NCI-H2029 treated with DMSO at 0.1 percent for 48 hours (cell line): ENCODE results near the gene YBX2.

Source experiments
- DNase-seq: peaks from one replicate; lab custom pipeline; 2025; lab: John Stamatoyannopoulos, UW

The YBX2 gene

GRCh38 chr17:7243453-7243729 lies 51.0 kb downstream of the YBX2 start:
- no peak for DNase-seq

- DNase-seq: peak; percentile 81
These were observed 51.6 kb downstream of the YBX2 start for GRCh38 chr17:7242717-7243452.

GRCh38 chr17:7241783-7242716 lies 52.4 kb downstream of the YBX2 start, which contains the start of gene GABARAP:
TSS of gene GABARAP (minus strand) at chr17:7242449. CDS start at chr17:7242330, 119 bp downstream.
- DNase-seq: peak; percentile 41

GRCh38 chr17:7241090-7241733 lies 53.2 kb downstream of the YBX2 start:
- no peak for DNase-seq

GRCh38 chr17:7240375-7240774 lies 54.1 kb downstream of the YBX2 start:
- DNase-seq: no peak

- peak; percentile 90 for DNase-seq
These were observed 55.1 kb downstream of the YBX2 start, which contains the start of gene PHF23 for GRCh38 chr17:7239091-7240027. TSS of gene PHF23 (minus strand) at chr17:7239457. CDS start at chr17:7239279, 178 bp downstream.

- DNase-seq: no peak
These were observed 55.9 kb downstream of the YBX2 start for GRCh38 chr17:7238420-7239090.
